ENCODE results near the gene CACNA1H.
"Not testable (repeated sequence)": the region's sequence is repeated elsewhere in the genome, so short reads cannot be mapped to it uniquely, and the experiment has no call there.

- not testable (repeated sequence) for TF ChIP-seq CTCF (IDR thresholded peaks at IDR 0.05; ENCODE audit: low read depth, low read length, poor library complexity, severe bottlenecking); EZH2phosphoT487 (IDR thresholded peaks at IDR 0.05; ENCODE audit: borderline replicate concordance, low read length)
Measured at GRCh38 chr16:1230084-1230470, 77.2 kb downstream of the CACNA1H start, which contains the start of gene TPSB2.

Data from DOHH2 (cell line).